Body of pancreas (tissue), 4 donors: ENCODE measurements around the gene COL23A1.

ENCODE experiments used
- POLR2A ChIP-seq, 3 donors: fragments of 450-650 bp; IDR thresholded peaks; one replicate each; pipeline ENCODE4 v1.6.1; 2016; ENCODE audit warnings: antibody characterized with exemption in 3 of 3, mild to moderate bottlenecking in 2 of 3
- TF ChIP-seq, protein P1 (sequence below), 7 experiments: fragments of 450-650 bp in 4 of 7; fragments of 200-600 bp in 3 of 7; sonication (generic) in 3 of 7; IDR thresholded peaks; one replicate each; pipeline ENCODE4 v1.5.1; 2016 to 2019; ENCODE audit warnings: antibody characterized with exemption in 7 of 7

DNA sequence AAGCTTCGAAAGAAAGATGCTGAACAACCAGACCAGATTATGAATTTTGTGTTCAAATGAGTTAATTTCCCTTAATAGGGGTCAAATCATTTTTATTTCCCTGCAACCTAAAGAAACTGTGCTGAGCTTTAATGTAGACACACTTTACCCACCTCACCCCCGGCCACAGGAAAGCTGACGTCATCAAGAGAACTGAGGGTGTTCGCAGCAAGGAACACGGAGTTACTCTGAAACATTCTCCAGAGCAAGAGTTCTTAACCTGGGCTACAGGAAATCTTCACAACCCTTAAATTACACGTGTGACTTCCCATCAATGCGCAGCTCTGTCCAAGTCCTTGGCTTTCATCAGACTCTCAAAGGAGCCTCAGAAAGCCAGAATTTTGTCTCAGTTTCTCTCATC lies 116.3 kb downstream of the COL23A1 start:
- TF ChIP-seq POLR2A (IDR thresholded peaks at IDR 0.05): no peak
- TF ChIP-seq, protein P1, sequence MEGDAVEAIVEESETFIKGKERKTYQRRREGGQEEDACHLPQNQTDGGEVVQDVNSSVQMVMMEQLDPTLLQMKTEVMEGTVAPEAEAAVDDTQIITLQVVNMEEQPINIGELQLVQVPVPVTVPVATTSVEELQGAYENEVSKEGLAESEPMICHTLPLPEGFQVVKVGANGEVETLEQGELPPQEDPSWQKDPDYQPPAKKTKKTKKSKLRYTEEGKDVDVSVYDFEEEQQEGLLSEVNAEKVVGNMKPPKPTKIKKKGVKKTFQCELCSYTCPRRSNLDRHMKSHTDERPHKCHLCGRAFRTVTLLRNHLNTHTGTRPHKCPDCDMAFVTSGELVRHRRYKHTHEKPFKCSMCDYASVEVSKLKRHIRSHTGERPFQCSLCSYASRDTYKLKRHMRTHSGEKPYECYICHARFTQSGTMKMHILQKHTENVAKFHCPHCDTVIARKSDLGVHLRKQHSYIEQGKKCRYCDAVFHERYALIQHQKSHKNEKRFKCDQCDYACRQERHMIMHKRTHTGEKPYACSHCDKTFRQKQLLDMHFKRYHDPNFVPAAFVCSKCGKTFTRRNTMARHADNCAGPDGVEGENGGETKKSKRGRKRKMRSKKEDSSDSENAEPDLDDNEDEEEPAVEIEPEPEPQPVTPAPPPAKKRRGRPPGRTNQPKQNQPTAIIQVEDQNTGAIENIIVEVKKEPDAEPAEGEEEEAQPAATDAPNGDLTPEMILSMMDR (IDR thresholded peaks at IDR 0.05): no peak
